SK-N-SH treated with all-trans-retinoic acid at 6 μM for 48 hours (cell line): ENCODE measurements around the gene MAP3K14.

Source experiments
- ARNTL ChIP-seq: fragments of 450-650 bp; formaldehyde crosslinking; IDR thresholded peaks from 2 replicates; pipeline ENCODE4 v1.5.0; 2020; ENCODE audit warnings: low read depth, mild to moderate bottlenecking, moderate library complexity, borderline replicate concordance
- CSDC2 ChIP-seq: fragments of 250-450 bp; sonication (Bioruptor Pico); IDR thresholded peaks from 2 replicates; pipeline ENCODE4 v1.5.0; 2020; ENCODE audit warnings: mild to moderate bottlenecking, moderate library complexity
- OSR1 ChIP-seq: fragments of 250-450 bp; sonication (Bioruptor Pico); IDR thresholded peaks from 2 replicates; pipeline ENCODE4 v1.8.0; 2022; ENCODE audit warnings: moderate library complexity, mild to moderate bottlenecking, inconsistent platforms
- PATZ1 ChIP-seq: fragments of 250-450 bp; sonication (Bioruptor Pico); IDR thresholded peaks from 2 replicates; pipeline ENCODE4 v1.8.0; 2020; ENCODE audit warnings: mild to moderate bottlenecking, moderate library complexity, borderline replicate concordance
- PPARA ChIP-seq: fragments of 250-450 bp; sonication (Bioruptor Pico); IDR thresholded peaks from 2 replicates; pipeline ENCODE4 v1.5.0; 2020; ENCODE audit warnings: mild to moderate bottlenecking, borderline replicate concordance
- RARB ChIP-seq: fragments of 250-450 bp; sonication (Bioruptor Pico); IDR thresholded peaks from 2 replicates; pipeline ENCODE4 v1.8.0; 2021; ENCODE audit warnings: mild to moderate bottlenecking, moderate library complexity
- SNAI2 ChIP-seq: fragments of 250-450 bp; sonication (Bioruptor Pico); IDR thresholded peaks from 2 replicates; pipeline ENCODE4 v1.5.0; 2020; ENCODE audit warnings: mild to moderate bottlenecking, moderate library complexity
- TCF4 ChIP-seq: fragments of 250-450 bp; sonication (Bioruptor Pico); IDR thresholded peaks from 2 replicates; pipeline ENCODE4 v1.8.0; 2021; ENCODE audit warnings: mild to moderate bottlenecking, moderate library complexity, borderline replicate concordance
- ZFP30 ChIP-seq: fragments of 450-650 bp; formaldehyde crosslinking; IDR thresholded peaks from 2 replicates; pipeline ENCODE4 v1.5.0; 2022; ENCODE audit warnings: mild to moderate bottlenecking, moderate library complexity

GRCh38 chr17:45351831-45352230, 35.0 kb upstream of the MAP3K14 start:
- TF ChIP-seq SNAI2 (no peak), PPARA (CRISPR knock-in tag) (no peak), RARB (no peak), OSR1 (CRISPR knock-in tag) (no peak), PATZ1 (CRISPR knock-in tag) (no peak), TCF4 (no peak), ARNTL (no peak), ZFP30 (CRISPR knock-in tag) (no peak), CSDC2 (CRISPR knock-in tag) (no peak)
